Activated T-helper 17 cell treated with anti-CD3 and anti-CD28 coated beads, Interleukin-2, amount 50 U/mL, for 72 hours (primary cell): Measurements from ENCODE around the gene ATP9A. TPM values are rescaled to one million over a fixed set of nuclear protein-coding genes. Genes with fewer than 3 reads are reported as not detected.

Experiments used
- ATAC-seq: fragments of 150-1000 bp; cut with Tn5 transposase; replicated peaks from 2 replicates; pipeline ENCODE4 v1.10.0; 2021; ENCODE audit warnings: mild to moderate bottlenecking, moderate library complexity
- H3K27ac Mint-ChIP-seq: one replicate; pipeline ENCODE4 v1.8.0; 2022; ENCODE audit warnings: mixed read lengths
- H3K27me3 Mint-ChIP-seq: one replicate; pipeline ENCODE4 v1.8.0; 2022; ENCODE audit warnings: mixed read lengths
- H3K36me3 Mint-ChIP-seq: one replicate; pipeline ENCODE4 v1.8.0; 2022; ENCODE audit warnings: low read depth, mild to moderate bottlenecking, mixed read lengths
- H3K4me1 Mint-ChIP-seq: one replicate; pipeline ENCODE4 v1.8.0; 2022; ENCODE audit warnings: mixed read lengths
- H3K4me3 Mint-ChIP-seq: one replicate; pipeline ENCODE4 v1.8.0; 2022; ENCODE audit warnings: mild to moderate bottlenecking, mixed read lengths
- H3K9me3 Mint-ChIP-seq: one replicate; pipeline ENCODE4 v1.8.0; 2022; ENCODE audit warnings: mixed read lengths
- total RNA-seq, 2 donors: library from RNA; stranded (reverse); gene quantifications; one replicate each; pipeline ENCODE4 v1.2.3, GENCODE V29; 2022

The ATP9A gene
- total RNA-seq, 2 donors from 2014 or later = 1.7 to 2.2 TPM

GRCh38 chr20:51602131-51602530, 166.1 kb downstream of the ATP9A start:
- peaks cover 23% of the 10 kb centered on the region for H3K27me3 Mint-ChIP-seq
- H3K4me1 Mint-ChIP-seq = peaks cover 15% of the 10 kb centered on the region
- H3K4me3 Mint-ChIP-seq = no peak overlapping the region
- no peak for ATAC-seq
- H3K36me3 Mint-ChIP-seq = no peaks in the 10 kb centered on the region
- no peaks in the 10 kb centered on the region for H3K9me3 Mint-ChIP-seq
- H3K27ac Mint-ChIP-seq = no peak overlapping the region

- Mint-ChIP-seq H3K27me3 (peaks cover 22% of the 10 kb centered on the region), H3K27ac (no peak overlapping the region), H3K36me3 (no peaks in the 10 kb centered on the region), H3K4me3 (no peak overlapping the region), H3K9me3 (no peaks in the 10 kb centered on the region), H3K4me1 (peaks cover 19% of the 10 kb centered on the region)
- ATAC-seq = no peak
These were observed 167.2 kb downstream of the ATP9A start for GRCh38 chr20:51600950-51601349.

- H3K4me1 Mint-ChIP-seq = peaks cover 17% of the 10 kb centered on the region
- H3K27me3 Mint-ChIP-seq = peaks cover 20% of the 10 kb centered on the region
- no peaks in the 10 kb centered on the region for H3K9me3 Mint-ChIP-seq
- ATAC-seq = no peak
- H3K36me3 Mint-ChIP-seq = no peaks in the 10 kb centered on the region
- no peak overlapping the region for H3K4me3 Mint-ChIP-seq
- no peak overlapping the region for H3K27ac Mint-ChIP-seq
These were observed 168.2 kb downstream of the ATP9A start for GRCh38 chr20:51600016-51600420.

- Mint-ChIP-seq H3K27ac (no peak overlapping the region), H3K27me3 (peaks cover 9% of the 10 kb centered on the region), H3K9me3 (no peaks in the 10 kb centered on the region), H3K36me3 (no peaks in the 10 kb centered on the region), H3K4me3 (no peak overlapping the region), H3K4me1 (peaks cover 21% of the 10 kb centered on the region)
- no peak for ATAC-seq
These were observed 169.6 kb downstream of the ATP9A start for GRCh38 chr20:51598556-51598955.

GRCh38 chr20:51597389-51598231, 170.6 kb downstream of the ATP9A start:
- H3K4me3 Mint-ChIP-seq = peak overlapping the region; percentile 58
- H3K27me3 Mint-ChIP-seq = peaks cover 9% of the 10 kb centered on the region
- peak; percentile 60 for ATAC-seq
- no peaks in the 10 kb centered on the region for H3K36me3 Mint-ChIP-seq
- H3K27ac Mint-ChIP-seq = peak overlapping the region; percentile 53
- peaks cover 21% of the 10 kb centered on the region for H3K4me1 Mint-ChIP-seq
- H3K9me3 Mint-ChIP-seq = no peaks in the 10 kb centered on the region

- Mint-ChIP-seq H3K27ac (no peak overlapping the region), H3K27me3 (peaks cover 9% of the 10 kb centered on the region), H3K4me1 (peaks cover 21% of the 10 kb centered on the region), H3K4me3 (peak overlapping the region; percentile 58), H3K36me3 (no peaks in the 10 kb centered on the region), H3K9me3 (no peaks in the 10 kb centered on the region)
- ATAC-seq = no peak
These were observed 171.4 kb downstream of the ATP9A start for GRCh38 chr20:51596668-51597388.

- no peaks in the 10 kb centered on the region for H3K9me3 Mint-ChIP-seq
- peaks cover 9% of the 10 kb centered on the region for H3K27me3 Mint-ChIP-seq
These were observed 172.4 kb downstream of the ATP9A start for GRCh38 chr20:51595744-51596143.

GRCh38 chr20:51595058-51595532, 173.1 kb downstream of the ATP9A start:
- Mint-ChIP-seq H3K4me3 (peak overlapping the region; percentile 58), H3K27ac (peak overlapping the region; percentile 76), H3K36me3 (no peaks in the 10 kb centered on the region), H3K4me1 (peaks cover 21% of the 10 kb centered on the region), H3K27me3 (peaks cover 9% of the 10 kb centered on the region), H3K9me3 (no peaks in the 10 kb centered on the region)
- peak; percentile 86 for ATAC-seq

More at GRCh38 chr20:51595744-51596143, 172.4 kb downstream of the ATP9A start:
- H3K4me1 Mint-ChIP-seq = peaks cover 21% of the 10 kb centered on the region
- no peak overlapping the region for H3K27ac Mint-ChIP-seq
- no peak for ATAC-seq
- no peak overlapping the region for H3K4me3 Mint-ChIP-seq
- no peaks in the 10 kb centered on the region for H3K36me3 Mint-ChIP-seq

GRCh38 chr20:51594236-51595057, 173.7 kb downstream of the ATP9A start:
- H3K36me3 Mint-ChIP-seq = no peaks in the 10 kb centered on the region
- peak overlapping the region; percentile 76 for H3K27ac Mint-ChIP-seq
- H3K4me3 Mint-ChIP-seq = peak overlapping the region; percentile 58
- H3K27me3 Mint-ChIP-seq = peaks cover 8% of the 10 kb centered on the region
- no peaks in the 10 kb centered on the region for H3K9me3 Mint-ChIP-seq
- ATAC-seq = no peak
- H3K4me1 Mint-ChIP-seq = peaks cover 21% of the 10 kb centered on the region

- Mint-ChIP-seq H3K27me3 (peaks cover 2% of the 10 kb centered on the region), H3K4me3 (no peak overlapping the region), H3K27ac (no peak overlapping the region), H3K36me3 (no peaks in the 10 kb centered on the region), H3K9me3 (no peaks in the 10 kb centered on the region), H3K4me1 (peaks cover 21% of the 10 kb centered on the region)
- ATAC-seq = no peak
These were observed 174.6 kb downstream of the ATP9A start for GRCh38 chr20:51593584-51593983.

GRCh38 chr20:51592564-51592963, 175.6 kb downstream of the ATP9A start:
- no peaks in the 10 kb centered on the region for H3K9me3 Mint-ChIP-seq
- peaks cover 17% of the 10 kb centered on the region for H3K4me1 Mint-ChIP-seq
- no peaks in the 10 kb centered on the region for H3K36me3 Mint-ChIP-seq
- no peak overlapping the region for H3K27ac Mint-ChIP-seq
- H3K4me3 Mint-ChIP-seq = no peak overlapping the region
- no peaks in the 10 kb centered on the region for H3K27me3 Mint-ChIP-seq
- ATAC-seq = no peak

- peaks cover 11% of the 10 kb centered on the region for H3K4me1 Mint-ChIP-seq
- H3K27ac Mint-ChIP-seq = no peak overlapping the region
- H3K4me3 Mint-ChIP-seq = no peak overlapping the region
- H3K27me3 Mint-ChIP-seq = no peaks in the 10 kb centered on the region
- H3K9me3 Mint-ChIP-seq = no peaks in the 10 kb centered on the region
- ATAC-seq = no peak
- no peaks in the 10 kb centered on the region for H3K36me3 Mint-ChIP-seq
These were observed 176.3 kb downstream of the ATP9A start for GRCh38 chr20:51591871-51592270.

- no peaks in the 10 kb centered on the region for H3K36me3 Mint-ChIP-seq
- no peak overlapping the region for H3K27ac Mint-ChIP-seq
- no peaks in the 10 kb centered on the region for H3K4me1 Mint-ChIP-seq
- ATAC-seq = no peak
- no peaks in the 10 kb centered on the region for H3K27me3 Mint-ChIP-seq
- H3K9me3 Mint-ChIP-seq = no peaks in the 10 kb centered on the region
- H3K4me3 Mint-ChIP-seq = no peak overlapping the region
These were observed 179.4 kb downstream of the ATP9A start for GRCh38 chr20:51588762-51589161.

GRCh38 chr20:51587145-51587544, 181.0 kb downstream of the ATP9A start:
- Mint-ChIP-seq H3K4me1 (no peaks in the 10 kb centered on the region), H3K4me3 (no peak overlapping the region), H3K27me3 (no peaks in the 10 kb centered on the region), H3K36me3 (no peaks in the 10 kb centered on the region), H3K27ac (no peak overlapping the region), H3K9me3 (no peaks in the 10 kb centered on the region)
- ATAC-seq = no peak
